A204.1 (cell line): ENCODE data around the gene CACNB4.
"Not testable (repeated sequence)": the region's sequence is repeated elsewhere in the genome, so short reads cannot be mapped to it uniquely, and the experiment has no call there.

Experiments
- FAIRE-seq: peaks from 2 replicates; lab custom pipeline; 2012; peaks lifted over from hg19 to GRCh38; lab: Jason Lieb, UNC

The CACNB4 gene

GRCh38 chr2:151937966-151938365 is 160.9 kb downstream of the CACNB4 start:
- FAIRE-seq, result no peak

DNA sequence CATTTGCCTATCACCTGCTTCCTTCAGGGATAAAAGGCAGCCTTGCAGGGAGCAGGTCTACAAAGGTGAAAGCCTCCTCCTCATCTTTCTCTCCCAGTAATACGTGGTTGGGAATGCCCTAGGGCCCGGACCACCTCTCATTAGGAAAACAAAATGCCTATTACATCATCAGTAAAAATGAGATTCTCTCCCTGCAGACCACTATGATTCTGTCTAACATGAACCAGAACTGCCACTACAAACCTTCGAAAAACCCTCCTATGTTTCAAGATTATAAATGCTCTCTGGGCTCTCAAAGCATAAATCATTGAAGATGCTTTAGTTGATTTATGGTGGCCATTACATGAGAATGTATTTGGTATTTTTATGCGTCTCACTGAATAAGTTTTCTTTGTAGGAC is 162.2 kb downstream of the CACNB4 start:
- no peak for FAIRE-seq

DNA sequence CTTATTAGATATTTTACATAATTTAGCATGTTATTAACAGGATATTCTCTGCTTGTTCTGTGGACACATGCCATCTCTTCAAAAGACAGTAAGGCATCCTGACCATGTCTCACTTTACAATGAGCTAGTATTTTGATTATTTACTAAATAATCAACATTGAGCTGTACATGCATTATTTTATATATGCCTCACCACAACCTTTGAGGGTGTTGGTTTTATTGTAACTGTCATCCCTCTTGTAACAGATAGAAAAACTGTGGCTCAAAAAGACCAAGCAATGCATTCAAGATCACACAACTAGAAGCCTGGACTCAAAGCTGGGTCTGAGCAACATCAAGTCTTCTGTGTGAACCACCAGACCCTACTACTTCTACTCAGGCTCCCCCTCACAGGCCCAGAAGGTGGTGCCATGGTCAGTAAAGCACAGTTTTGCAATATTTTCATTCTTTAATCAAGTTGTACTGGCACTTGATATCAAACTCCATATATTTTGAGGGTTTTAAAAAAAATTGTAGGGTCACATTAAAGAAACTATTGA is 165.5 kb downstream of the CACNB4 start:
- FAIRE-seq, result no peak

DNA sequence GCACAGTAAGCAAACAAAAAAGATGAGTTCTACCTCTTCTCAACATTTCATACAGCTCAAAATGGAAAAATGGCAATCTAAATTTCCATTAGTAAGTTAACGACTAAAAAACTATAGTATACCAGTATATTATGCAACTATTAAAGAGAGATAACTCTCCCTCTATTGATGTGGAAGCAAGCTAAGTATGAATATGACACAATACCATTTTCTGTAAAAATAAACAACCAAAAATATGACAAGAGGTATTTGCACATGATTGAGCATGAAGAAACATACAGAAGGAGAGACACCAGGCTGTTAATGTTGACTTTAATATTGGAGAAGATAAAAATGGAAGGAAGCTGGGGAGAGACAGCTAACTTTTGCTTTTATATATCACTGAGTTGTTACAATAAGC is 167.1 kb downstream of the CACNB4 start:
- FAIRE-seq, result no peak

- FAIRE-seq, result no peak
Measured at GRCh38 chr2:151931030-151931611, 167.7 kb downstream of the CACNB4 start.

DNA sequence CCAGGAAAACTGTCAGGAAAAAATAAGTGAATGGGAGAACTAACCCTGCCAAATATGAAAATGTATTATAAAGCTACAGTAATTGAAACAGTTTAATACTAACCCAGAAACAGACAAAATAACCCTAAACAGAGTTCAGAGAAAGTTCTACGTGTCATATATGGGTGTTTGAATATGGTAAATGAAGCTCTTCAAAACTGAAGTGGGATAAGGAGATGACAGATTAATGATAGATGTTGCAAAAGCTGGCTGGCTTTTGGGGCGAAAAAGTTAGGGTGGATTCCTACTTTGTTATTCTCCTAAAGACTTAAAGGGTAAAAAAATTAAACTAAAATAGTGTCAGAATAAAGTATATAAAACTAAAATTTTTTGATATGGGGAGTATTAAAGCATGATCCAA is 168.8 kb downstream of the CACNB4 start:
- FAIRE-seq, result no peak

DNA sequence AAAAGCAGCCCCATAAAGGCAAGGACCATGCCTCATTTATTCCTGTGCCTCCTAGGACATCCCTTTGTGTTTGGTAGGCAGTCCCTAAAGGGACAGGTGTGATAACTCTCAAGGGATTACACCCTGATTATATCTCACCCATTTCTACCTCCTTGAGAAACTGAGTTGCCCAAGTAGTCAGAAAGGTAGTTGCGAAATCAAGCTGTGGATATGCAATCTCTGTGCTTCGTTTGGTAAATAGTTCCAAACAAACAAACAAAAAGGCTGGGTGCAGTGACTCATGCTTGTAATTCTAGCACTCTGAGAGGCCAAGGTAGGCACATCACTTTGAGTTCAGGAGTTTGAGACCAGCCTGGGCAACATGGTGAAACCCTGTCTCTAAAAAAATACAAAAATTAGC is 170.5 kb downstream of the CACNB4 start:
- FAIRE-seq, result no peak

DNA sequence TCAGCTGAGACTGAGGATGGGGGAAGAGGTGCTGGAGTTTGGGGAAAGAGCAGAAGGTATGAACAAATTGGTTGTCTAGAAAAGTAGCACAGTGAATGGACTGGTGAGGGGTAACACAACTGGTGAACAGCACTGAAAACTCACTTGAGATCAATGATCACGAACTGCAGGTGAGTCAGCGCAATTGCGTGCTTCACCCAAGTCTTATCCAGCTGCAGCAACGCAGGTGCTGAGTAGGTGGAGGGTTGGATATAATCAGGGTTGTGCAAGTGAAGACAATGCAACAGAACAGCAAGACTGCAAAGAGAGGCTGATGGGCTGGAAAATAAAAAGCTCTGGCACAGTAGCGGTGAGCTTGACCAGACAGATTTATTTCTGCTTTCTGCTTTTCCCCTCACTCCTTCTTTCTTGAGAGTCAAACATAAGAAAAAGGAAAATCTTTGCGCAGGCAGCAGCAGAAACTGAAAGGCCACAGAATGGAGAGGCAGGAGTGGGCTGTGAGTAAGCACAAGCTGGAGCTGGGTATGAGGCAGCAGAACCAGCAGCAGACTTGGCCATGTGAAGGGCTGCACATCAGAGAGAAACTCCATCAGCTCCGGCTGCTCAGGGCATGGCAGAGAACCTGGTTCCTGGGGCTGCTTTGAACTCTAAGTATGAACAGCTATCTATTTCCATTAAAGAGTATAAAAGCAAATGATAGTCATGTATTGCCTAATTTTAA is 171.2 kb downstream of the CACNB4 start:
- FAIRE-seq, result no peak

- FAIRE-seq, result no peak
Measured at GRCh38 chr2:151922845-151923666, 175.8 kb downstream of the CACNB4 start.

DNA sequence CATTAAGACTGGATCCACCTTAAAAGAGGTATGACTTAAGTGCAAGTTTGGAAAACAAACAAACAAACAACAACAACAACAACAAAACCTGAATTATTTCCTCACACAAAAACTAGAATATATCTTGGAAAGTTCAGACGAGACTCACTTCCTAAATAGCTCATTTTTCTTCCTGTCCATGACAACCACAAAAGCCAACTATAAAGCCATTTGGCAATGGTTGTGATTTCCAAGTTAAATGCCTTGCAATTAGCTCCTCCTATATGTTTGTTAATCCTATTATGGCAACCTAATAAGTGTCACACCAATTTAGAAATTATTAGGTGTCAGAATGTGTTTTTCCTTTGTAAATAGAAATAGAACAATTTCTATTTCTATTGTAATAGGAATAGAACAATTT is 179.1 kb downstream of the CACNB4 start:
- FAIRE-seq, result no peak

- no peak for FAIRE-seq
Measured at GRCh38 chr2:151918308-151918707, 180.5 kb downstream of the CACNB4 start.

DNA sequence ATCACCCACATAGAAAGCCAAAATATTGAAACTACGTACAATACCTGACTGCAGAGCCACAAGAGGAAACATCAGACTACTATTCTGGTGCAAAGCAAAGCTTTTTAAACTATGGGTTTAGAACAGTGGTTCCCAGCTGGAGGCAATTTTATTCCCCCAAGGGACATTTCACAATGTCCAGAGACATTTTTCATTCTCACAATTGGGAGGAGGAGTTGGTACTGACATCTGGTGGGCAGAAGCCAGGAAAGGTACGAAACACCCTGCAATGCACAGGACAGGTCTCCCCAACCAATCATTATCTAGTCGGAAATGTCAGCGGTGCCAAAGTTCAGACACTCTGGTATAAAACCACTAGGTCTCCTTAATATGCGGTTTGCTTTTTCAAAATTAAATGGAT is 182.2 kb downstream of the CACNB4 start:
- no peak for FAIRE-seq

GRCh38 chr2:151915629-151916025 is 183.2 kb downstream of the CACNB4 start:
- FAIRE-seq, result not testable (repeated sequence)

- no peak for FAIRE-seq
Measured at GRCh38 chr2:151914989-151915628, 183.7 kb downstream of the CACNB4 start.

DNA sequence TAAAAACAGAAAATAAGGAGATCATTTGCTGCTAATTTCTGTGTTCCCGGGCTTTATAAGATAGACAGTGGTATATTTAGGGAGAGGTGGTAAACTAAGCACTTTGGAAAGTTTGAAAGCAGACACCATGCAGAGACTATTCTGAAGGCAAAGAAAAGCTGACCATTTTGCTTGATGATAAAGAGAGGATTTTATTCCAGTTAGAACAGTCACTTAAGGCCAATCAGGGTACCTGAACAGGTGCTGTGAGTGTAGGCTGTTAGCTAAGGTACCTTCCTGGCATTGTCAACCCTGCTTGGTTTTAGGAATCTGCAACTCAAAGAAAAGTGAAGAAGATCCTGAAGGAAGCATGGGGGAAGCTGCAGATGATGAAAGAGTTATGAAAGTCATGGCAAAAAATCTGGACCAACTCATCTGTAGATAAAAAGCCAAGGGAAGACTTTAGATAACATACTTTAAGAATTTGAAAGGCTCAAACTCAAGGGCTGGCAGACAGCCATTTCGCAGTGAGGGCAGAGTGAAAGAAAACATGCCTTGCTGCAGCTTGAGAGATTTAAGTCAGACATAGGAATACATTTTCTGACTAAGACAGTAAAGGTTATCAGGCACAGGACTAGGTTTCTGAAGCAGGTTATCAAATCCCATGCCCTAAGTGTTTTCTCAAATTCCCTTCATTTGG is 190.5 kb downstream of the CACNB4 start:
- FAIRE-seq, result no peak

GRCh38 chr2:151907286-151908203 is 191.3 kb downstream of the CACNB4 start:
- FAIRE-seq, result no peak

- no peak for FAIRE-seq
Measured at GRCh38 chr2:151906633-151906998, 192.2 kb downstream of the CACNB4 start.

GRCh38 chr2:151905963-151906632 is 192.7 kb downstream of the CACNB4 start:
- FAIRE-seq, result no peak

- no peak for FAIRE-seq
Measured at GRCh38 chr2:151904807-151905206, 194.0 kb downstream of the CACNB4 start.

- FAIRE-seq, result no peak
Measured at GRCh38 chr2:151904021-151904420, 194.8 kb downstream of the CACNB4 start.
